DND-41 (cell line): ENCODE results near the gene EXOSC1.

Experiments used
- CTCF ChIP-seq: IDR thresholded peaks from 2 replicates; pipeline ENCODE4 v1.5.1; 2012; ENCODE audit warnings: borderline replicate concordance, low read length, moderate library complexity, mild to moderate bottlenecking; ENCODE audit not compliant: poor library complexity, severe bottlenecking; ENCODE audit errors: extremely low read depth
- EZH2 ChIP-seq: IDR thresholded peaks from 3 replicates; pipeline ENCODE4 v1.6.1; 2012; ENCODE audit warnings: borderline replicate concordance, low read depth, mild to moderate bottlenecking, moderate library complexity, low read length, inconsistent platforms; ENCODE audit not compliant: severe bottlenecking

DNA sequence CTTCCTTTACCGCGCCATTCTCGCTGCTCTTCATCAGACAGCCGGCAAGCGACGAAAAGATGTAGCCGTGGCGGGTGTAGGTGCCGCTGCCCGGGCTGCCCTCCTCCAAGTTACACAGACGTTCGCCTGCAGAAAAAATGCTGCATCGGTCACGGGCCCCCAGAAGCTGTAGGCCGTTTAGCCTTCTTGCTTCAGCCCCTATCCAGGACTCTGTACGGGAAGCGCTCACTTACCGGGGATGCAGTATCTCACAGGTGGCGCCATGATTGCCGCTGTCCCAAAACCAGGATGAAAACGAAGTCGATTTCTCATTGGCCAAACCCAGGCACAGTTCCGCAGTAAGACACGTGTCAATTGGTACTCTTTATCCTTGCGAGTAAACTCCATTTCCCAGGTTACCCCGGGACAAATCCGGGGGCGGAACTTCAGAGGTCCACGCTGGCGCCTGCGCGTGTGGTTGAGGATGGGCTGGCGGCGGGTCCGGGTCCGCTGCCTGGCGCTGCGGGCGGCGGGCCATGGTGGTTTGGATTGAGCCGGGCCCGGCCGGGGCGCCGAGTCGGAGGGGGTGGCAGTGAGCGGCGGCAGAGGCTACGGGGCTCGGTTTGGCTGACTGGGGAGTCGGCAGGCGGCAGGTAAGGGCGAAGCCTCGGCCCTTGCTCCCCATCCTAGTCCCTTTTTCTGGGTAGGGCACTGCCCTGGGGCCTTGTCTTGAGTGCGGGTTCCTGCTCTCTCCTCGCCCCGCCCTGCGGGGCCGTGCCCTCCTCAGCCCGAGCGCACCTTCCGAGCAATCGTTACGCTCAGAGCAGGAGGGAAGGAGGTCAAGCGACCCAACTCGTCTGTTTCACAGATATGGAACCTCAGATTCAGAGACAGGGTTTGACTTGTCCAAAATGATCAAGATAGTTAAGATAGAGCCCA lies at the start of gene EXOSC1, which contains the start of gene ZDHHC16:
- TF ChIP-seq CTCF = peak; percentile 1
- TF ChIP-seq EZH2 = no peak
